ENCODE results near the gene MEAF6.
"Not testable (repeated sequence)": the region's sequence is repeated elsewhere in the genome, so short reads cannot be mapped to it uniquely, and the experiment has no call there.

MEAF6 gene

GRCh38 chr1:37532418-37533156, 18.0 kb upstream of the MEAF6 start:
- not testable (repeated sequence) for DNase-seq (ENCODE audit: low read depth)

DNA sequence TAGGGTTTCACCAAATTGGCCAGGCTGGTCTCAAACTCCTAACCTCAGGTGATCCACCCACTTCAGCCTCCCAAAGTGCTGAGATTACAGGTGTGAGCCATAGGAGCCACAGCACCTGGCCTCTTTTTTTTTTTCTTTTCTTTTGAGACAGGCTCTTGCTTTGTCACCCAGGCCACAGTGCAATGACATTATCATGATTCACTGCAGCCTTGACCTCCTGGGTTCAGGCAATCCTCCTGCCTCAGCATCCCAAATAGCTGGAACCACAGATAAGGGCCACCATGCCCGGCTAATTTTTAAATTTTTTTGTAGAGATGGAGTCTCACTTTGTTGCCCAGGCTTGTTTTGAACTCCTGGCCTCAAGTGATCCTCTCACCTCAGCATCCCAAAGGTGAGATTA, 15.3 kb upstream of the MEAF6 start:
- DNase-seq (ENCODE audit: low read depth): not testable (repeated sequence)

DNA sequence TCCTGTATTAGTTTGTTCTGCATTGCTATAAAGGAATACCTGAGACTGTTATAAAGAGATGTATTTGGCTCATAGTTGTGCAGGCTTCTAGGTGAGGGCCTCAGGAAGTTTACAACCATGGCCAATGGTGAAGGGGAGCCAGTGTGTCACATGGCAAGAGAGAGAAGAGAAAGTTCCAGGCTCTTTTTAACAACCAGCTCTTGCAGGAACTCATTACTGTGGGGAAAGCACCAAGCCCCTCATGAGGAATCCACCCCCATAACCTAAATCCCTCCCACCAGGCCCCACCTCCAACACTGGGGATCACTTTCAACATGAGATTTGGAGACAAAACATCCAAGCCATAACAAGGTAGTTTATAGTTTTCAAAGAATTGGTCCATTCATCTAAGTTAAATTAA, 5.0 kb upstream of the MEAF6 start:
- DNase-seq (ENCODE audit: low read depth): no peak

- DNase-seq (ENCODE audit: low read depth): peak; percentile 52
Measured at GRCh38 chr1:37518929-37519328, 4.4 kb upstream of the MEAF6 start.

GRCh38 chr1:37518241-37518640, 3.7 kb upstream of the MEAF6 start:
- DNase-seq (ENCODE audit: low read depth): not testable (repeated sequence)

DNA sequence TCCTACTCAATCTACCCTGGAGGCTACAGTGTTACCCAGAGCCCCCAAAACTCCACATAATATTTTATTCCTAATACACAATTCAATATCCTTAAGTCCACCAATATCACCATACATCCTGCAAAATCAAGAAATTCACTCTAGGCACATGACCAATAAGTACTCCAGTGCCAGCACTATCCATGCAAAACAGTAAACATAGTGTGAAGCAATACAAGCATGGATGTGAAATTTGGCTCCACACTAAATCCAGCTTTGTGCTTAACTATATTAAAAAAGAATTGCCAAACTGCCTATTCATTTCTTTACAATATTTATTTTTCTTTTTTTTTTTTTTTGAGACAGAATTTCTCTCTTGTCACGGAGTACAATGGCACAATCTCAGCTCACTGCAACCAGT, 3.0 kb upstream of the MEAF6 start:
- DNase-seq (ENCODE audit: low read depth): no peak

GRCh38 chr1:37515185-37516034, 844 bp upstream of the MEAF6 start:
- DNase-seq (ENCODE audit: low read depth): no peak

DNA sequence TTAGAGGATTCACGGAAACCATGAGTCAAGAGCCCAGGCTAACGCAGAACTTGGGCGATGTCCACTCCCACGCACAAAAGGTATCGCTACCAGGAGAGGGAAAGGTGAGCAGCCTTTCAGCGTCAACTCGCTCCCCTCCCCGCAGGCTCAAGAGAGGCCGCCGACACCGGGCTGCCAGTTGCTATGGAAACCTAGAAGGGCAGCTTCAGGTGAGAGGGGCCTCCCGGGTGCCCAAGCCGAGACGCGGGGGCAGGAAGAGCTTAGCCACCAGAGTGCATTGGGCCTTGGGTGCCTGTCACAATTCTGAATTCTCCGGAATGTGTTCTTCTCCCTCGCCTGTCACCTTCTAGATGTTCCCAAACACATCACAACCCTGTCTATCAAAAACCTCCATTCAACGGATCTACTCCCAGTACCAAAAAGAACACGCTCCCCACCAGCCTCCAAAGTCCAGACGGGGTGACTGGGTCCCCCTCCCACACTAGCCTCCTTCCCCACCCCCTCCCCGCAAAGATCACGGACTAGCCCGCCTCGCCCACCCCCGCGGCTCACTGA, 694 bp downstream of the MEAF6 start:
- DNase-seq (ENCODE audit: low read depth): peak; percentile 50

- no peak for DNase-seq (ENCODE audit: low read depth)
Measured at GRCh38 chr1:37509181-37509580, 5.4 kb downstream of the MEAF6 start.

GRCh38 chr1:37506740-37507139, 7.8 kb downstream of the MEAF6 start:
- no peak for DNase-seq (ENCODE audit: low read depth)

DNA sequence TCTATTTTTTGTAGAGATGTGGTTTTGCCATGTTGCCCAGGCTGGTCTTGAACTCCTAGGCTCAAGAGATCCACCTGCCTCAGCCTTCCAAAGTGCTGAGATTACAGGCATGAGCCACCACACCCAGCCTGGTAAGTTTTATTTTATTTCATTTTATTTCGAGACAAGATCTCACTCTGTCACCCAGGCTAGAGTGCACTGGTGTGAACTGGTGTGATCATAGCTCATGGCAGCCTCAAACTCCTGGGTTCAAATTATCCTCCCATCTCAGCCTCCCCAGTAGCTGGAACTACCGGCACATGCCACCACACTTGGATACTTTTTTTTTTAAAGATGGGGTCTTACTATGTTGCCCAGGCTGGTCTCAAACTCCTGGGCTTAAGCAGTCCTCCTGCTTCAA, 11.8 kb downstream of the MEAF6 start:
- not testable (repeated sequence) for DNase-seq (ENCODE audit: low read depth)

GRCh38 chr1:37502104-37502503, 12.5 kb downstream of the MEAF6 start:
- no peak for DNase-seq (ENCODE audit: low read depth)

- no peak for DNase-seq (ENCODE audit: low read depth)
Measured at GRCh38 chr1:37501661-37502060, 12.9 kb downstream of the MEAF6 start.

DNA sequence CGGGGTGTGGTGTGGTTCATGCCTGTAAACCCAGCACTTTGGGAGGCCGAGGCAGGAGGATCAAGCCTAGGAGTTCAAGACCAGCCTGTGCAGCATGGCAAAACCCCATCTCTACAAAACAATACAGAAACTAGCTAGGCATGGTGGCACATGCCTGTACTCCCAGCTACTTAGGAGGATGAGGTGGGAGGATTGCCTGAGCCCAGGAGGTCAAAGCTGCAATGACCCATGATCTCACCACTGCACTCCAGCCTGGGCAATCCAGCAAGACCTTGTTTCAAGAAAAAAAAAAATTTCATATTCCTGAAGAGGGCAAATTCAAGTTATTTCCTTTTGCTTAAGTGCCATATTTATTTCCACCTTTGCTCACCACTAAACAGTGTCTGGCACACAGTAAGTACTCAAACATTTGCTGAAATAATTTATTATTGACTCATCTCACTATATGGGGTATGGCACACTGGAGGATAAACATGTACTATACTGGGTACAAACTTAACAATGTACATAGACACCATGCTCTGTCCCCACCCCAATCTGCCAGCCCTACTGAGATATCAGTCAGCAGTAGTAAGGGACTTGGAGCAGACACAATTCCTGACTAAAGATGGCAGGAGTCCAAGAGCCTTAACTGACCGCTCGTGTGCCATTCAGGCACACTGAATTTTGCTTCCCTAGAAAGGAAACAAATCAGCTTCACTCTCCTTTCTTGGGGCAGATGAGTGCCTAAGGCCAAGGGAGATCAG, 15.5 kb downstream of the MEAF6 start:
- no peak for DNase-seq (ENCODE audit: low read depth)

- no peak for DNase-seq (ENCODE audit: low read depth)
Measured at GRCh38 chr1:37497832-37498231, 16.7 kb downstream of the MEAF6 start.

DNA sequence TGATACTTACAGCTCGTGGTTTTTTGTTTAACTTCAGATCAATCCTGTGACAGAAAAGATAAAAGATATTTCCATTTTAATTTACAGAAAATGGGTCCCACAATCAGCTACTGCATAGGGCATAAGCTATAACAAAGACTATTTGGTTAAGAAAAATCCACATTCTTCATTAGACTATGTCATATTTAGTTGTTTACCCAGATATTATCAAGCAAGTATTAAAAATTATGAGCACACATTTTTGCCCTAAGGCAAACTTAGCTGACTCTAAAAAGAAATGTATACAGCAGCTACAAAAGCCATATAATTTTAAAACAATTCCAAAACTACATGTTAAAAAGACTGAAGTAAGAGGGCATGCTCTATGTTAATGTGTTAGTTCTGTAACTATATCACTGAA, 18.7 kb downstream of the MEAF6 start:
- DNase-seq (ENCODE audit: low read depth): no peak

DNA sequence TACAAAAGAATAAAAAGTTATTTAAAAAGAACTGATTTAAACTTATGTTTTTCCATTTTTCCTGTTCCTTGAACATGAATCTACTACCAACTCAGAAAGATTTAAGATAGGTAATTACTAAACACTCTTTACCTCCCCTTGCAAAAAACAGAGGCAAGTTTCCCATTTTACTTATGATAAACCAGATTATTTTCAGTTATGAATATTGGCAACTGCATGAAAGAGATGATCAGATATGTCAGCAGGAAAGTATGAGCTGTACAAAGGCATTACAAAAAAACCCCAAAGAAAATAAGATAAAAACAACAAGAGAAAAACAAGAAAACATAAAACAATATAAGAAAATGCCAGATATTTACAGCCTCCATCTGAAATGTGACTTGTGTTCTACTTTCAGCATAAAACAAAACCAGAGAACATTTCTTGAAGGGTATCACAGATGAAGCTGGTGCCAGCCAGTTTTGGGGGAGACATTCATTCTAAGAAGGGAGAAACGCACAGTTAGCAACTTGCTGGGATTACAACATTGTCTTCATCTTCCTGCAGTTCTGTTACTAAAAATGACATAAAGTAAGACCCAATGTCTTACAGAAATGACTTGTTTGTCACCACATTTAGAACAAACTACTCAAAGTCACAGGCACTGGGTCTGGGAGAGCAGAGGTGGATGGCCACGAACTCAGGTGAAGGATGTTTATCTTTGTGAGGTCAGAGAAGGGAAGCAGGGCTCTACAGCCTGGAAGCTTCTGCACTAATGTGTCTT, 21.0 kb downstream of the MEAF6 start:
- no peak for DNase-seq (ENCODE audit: low read depth)

- no peak for DNase-seq (ENCODE audit: low read depth)
Measured at GRCh38 chr1:37487619-37487984, 27.0 kb downstream of the MEAF6 start.

- DNase-seq (ENCODE audit: low read depth): peak; percentile 70
Measured at GRCh38 chr1:37486680-37487618, 27.6 kb downstream of the MEAF6 start.

GRCh38 chr1:37485902-37486679, 28.5 kb downstream of the MEAF6 start:
- DNase-seq (ENCODE audit: low read depth): no peak
